ENCODE data around the gene SYT1. TPM values are rescaled to one million over a fixed set of nuclear protein-coding genes. Genes with fewer than 3 reads are reported as not detected.

Gene SYT1
- total and polyA plus RNA-seq, 2 donors (not counting 1 experiment from before 2014, with no cell fraction given): 0.60 to 1.3 TPM

- intact Hi-C loops (cut with micrococcal nuclease): no loop called here
- Mint-ChIP-seq H3K9me3 (ENCODE audit: insufficient read depth) (no peaks in the 10 kb centered on the region), H3K27ac (no peak overlapping the region), H3K4me3 (no peak overlapping the region), H3K4me1 (no peaks in the 10 kb centered on the region), H3K27me3 (no peaks in the 10 kb centered on the region)
- H3K36me3 ChIP-seq (replicated peaks in 1 of 2; ENCODE audit: control extremely low read depth in 1 of 2, control insufficient read depth in 1 of 2, extremely low read depth in 1 of 2, insufficient read depth in 2 of 2, low read length in 1 of 2): no peaks in the 10 kb centered on the region
- no peak overlapping the region for H3K27ac ChIP-seq (ENCODE audit: low read length in 2 of 2)
- ChIA-PET POLR2A (no interaction called here), CTCF (no interaction called here)
- no peaks in the 10 kb centered on the region for H3K4me1 ChIP-seq (ENCODE audit: control insufficient read depth in 2 of 2, insufficient read depth in 2 of 2, low read length in 2 of 2)
- no peak for ATAC-seq (ENCODE audit: low read depth)
- no peak overlapping the region for H3K9ac ChIP-seq (ENCODE audit: low read length)
- H4K20me1 ChIP-seq (ENCODE audit: control insufficient read depth, insufficient read depth, low read length, poor library complexity, severe bottlenecking): no peaks in the 10 kb centered on the region
- H3K27me3 ChIP-seq (replicated peaks in 1 of 4; ENCODE audit: control extremely low read depth in 1 of 4, control insufficient read depth in 3 of 4, insufficient read depth in 4 of 4, low read length in 3 of 4): no peaks in the 10 kb centered on the region
- WGBS (ENCODE audit: insufficient coverage): no CpG with 5 or more reads among the region's 1 CpG
- no peak for TF ChIP-seq CTCF (IDR thresholded peaks at IDR 0.05)
- TF ChIP-seq EZH2 (IDR thresholded peaks at IDR 0.05; ENCODE audit: borderline replicate concordance, insufficient read depth, low read depth, low read length, poor library complexity, severe bottlenecking): no peak
- H3K79me2 ChIP-seq (ENCODE audit: control insufficient read depth, insufficient read depth, low read length): no peaks in the 10 kb centered on the region
- H3K9me3 ChIP-seq (ENCODE audit: control extremely low read depth in 1 of 3, control insufficient read depth in 2 of 3, insufficient read depth in 1 of 3, low read length in 2 of 3): no peaks in the 10 kb centered on the region
- H3K4me2 ChIP-seq (replicated peaks; ENCODE audit: low read depth, low read length, poor library complexity, severe bottlenecking): no peak overlapping the region
- H3K4me3 ChIP-seq (ENCODE audit: control extremely low read depth in 1 of 5, extremely low read depth in 1 of 5, insufficient read depth in 1 of 5, low read depth in 2 of 5, low read length in 4 of 5): no peak overlapping the region
- DNase-seq: no peak
- no peak overlapping the region for H2AFZ ChIP-seq (ENCODE audit: insufficient read depth, low read depth, low read length, poor library complexity, severe bottlenecking)
These were observed 467.3 kb downstream of the SYT1 start for GRCh38 chr12:79331870-79332269.

- POLR2A ChIA-PET: interaction anchor here (0.6 kb wide), 1 partner anchor 406 kb away, joined by 5 read pairs; no protein-coding TSS in a partner anchor
- intact Hi-C loops (cut with micrococcal nuclease): no loop called here
- H3K9me3 Mint-ChIP-seq (ENCODE audit: insufficient read depth): no peaks in the 10 kb centered on the region
- no peak overlapping the region for H3K4me2 ChIP-seq (replicated peaks; ENCODE audit: low read depth, low read length, poor library complexity, severe bottlenecking)
- no peaks in the 10 kb centered on the region for H3K27me3 Mint-ChIP-seq
- no peaks in the 10 kb centered on the region for H3K4me1 ChIP-seq (ENCODE audit: control insufficient read depth in 2 of 2, insufficient read depth in 2 of 2, low read length in 2 of 2)
- H3K4me1 Mint-ChIP-seq: no peaks in the 10 kb centered on the region
- no peak overlapping the region for H3K27ac Mint-ChIP-seq
- CTCF ChIA-PET: no interaction called here
- H3K4me3 ChIP-seq (ENCODE audit: control extremely low read depth in 1 of 5, extremely low read depth in 1 of 5, insufficient read depth in 1 of 5, low read depth in 2 of 5, low read length in 4 of 5): no peak overlapping the region
- no peaks in the 10 kb centered on the region for H4K20me1 ChIP-seq (ENCODE audit: control insufficient read depth, insufficient read depth, low read length, poor library complexity, severe bottlenecking)
- no peak overlapping the region for H3K27ac ChIP-seq (ENCODE audit: low read length in 2 of 2)
- H3K4me3 Mint-ChIP-seq: no peak overlapping the region
- no peak for TF ChIP-seq CTCF (IDR thresholded peaks at IDR 0.05)
- TF ChIP-seq EZH2 (IDR thresholded peaks at IDR 0.05; ENCODE audit: borderline replicate concordance, insufficient read depth, low read depth, low read length, poor library complexity, severe bottlenecking): no peak
- no peaks in the 10 kb centered on the region for H3K27me3 ChIP-seq (replicated peaks in 1 of 4; ENCODE audit: control extremely low read depth in 1 of 4, control insufficient read depth in 3 of 4, insufficient read depth in 4 of 4, low read length in 3 of 4)
- ATAC-seq (ENCODE audit: low read depth) (no peak), DNase-seq (no peak)
- WGBS (ENCODE audit: insufficient coverage): 100% methylated on average over 1 of the region's 3 CpGs
- H3K9me3 ChIP-seq (ENCODE audit: control extremely low read depth in 1 of 3, control insufficient read depth in 2 of 3, insufficient read depth in 1 of 3, low read length in 2 of 3): no peaks in the 10 kb centered on the region
- H3K79me2 ChIP-seq (ENCODE audit: control insufficient read depth, insufficient read depth, low read length): no peaks in the 10 kb centered on the region
- H3K36me3 ChIP-seq (replicated peaks in 1 of 2; ENCODE audit: control extremely low read depth in 1 of 2, control insufficient read depth in 1 of 2, extremely low read depth in 1 of 2, insufficient read depth in 2 of 2, low read length in 1 of 2): no peaks in the 10 kb centered on the region
- H3K9ac ChIP-seq (ENCODE audit: low read length): no peak overlapping the region
- H2AFZ ChIP-seq (ENCODE audit: insufficient read depth, low read depth, low read length, poor library complexity, severe bottlenecking): no peak overlapping the region
These were observed 468.6 kb downstream of the SYT1 start for GRCh38 chr12:79333144-79333543.

Measured in B cell (primary cell).